ENCODE results near the gene SDR39U1. TPM values are rescaled to one million over a fixed set of nuclear protein-coding genes. Genes with fewer than 3 reads are reported as not detected.

Gene SDR39U1
- total and polyA plus RNA-seq, 4 donors = 18.5 to 96.8 (median 61.6) TPM

DNA sequence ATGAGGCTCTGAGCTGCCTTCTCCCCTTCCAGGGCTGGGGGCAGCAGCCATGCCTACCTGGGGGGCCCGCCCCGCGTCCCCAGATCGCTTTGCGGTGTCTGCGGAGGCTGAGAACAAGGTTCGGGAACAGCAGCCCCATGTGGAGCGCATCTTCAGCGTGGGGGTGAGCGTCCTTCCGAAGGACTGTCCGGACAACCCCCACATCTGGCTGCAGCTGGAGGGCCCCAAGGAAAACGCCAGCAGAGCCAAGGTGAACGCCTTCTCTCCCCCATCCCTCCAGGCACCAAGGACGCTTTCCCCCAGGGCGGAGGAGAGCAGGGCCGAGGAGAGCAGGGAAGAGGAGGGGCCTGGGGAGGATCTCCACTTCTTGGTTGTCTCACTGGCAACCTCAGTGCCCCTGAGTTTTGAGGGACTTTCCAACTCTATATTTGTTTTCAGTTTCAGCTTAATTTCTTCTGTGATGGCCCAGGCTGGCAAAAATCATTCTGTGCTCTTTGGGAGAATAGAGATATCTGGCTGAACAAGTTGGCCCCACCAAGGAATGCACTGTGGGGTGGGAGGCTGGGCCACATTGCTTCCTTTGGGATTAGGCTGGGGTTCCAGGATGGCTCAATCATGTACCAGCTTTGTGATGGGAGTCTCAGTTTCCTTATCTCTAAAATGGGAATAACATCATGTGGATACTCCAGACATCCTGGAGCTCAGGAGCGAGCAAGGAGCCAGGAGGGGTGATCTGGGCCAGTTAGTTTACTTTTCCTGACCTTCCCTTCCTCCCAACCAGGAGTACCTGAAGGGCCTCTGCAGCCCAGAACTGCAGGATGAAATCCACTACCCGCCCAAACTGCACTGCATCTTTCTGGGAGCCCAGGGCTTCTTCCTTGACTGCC is 11.7 kb downstream of the SDR39U1 start:
- H3K27ac ChIP-seq (ENCODE audit: low read depth, low read length) = peak overlapping the region; percentile 91
- H3K9me3 ChIP-seq (ENCODE audit: control insufficient read depth, insufficient read depth, low read length) = no peaks in the 10 kb centered on the region
- H3K4me3 ChIP-seq (ENCODE audit: low read depth, low read length) = peak overlapping the region; percentile 83
- DNase-seq (ENCODE audit: low read depth in 4 of 6, low spot score in 6 of 6) = no peak
- H3K36me3 ChIP-seq (ENCODE audit: control insufficient read depth, insufficient read depth, low read length) = peaks cover 25% of the 10 kb centered on the region
- WGBS (ENCODE audit: insufficient coverage) = 43% methylated on average over 12 of the region's 19 CpGs
- H3K4me1 ChIP-seq (ENCODE audit: control insufficient read depth, insufficient read depth, low read length) = peaks cover 39% of the 10 kb centered on the region
- H3K27me3 ChIP-seq (ENCODE audit: control insufficient read depth, insufficient read depth, low read length) = peaks cover 4% of the 10 kb centered on the region

DNA sequence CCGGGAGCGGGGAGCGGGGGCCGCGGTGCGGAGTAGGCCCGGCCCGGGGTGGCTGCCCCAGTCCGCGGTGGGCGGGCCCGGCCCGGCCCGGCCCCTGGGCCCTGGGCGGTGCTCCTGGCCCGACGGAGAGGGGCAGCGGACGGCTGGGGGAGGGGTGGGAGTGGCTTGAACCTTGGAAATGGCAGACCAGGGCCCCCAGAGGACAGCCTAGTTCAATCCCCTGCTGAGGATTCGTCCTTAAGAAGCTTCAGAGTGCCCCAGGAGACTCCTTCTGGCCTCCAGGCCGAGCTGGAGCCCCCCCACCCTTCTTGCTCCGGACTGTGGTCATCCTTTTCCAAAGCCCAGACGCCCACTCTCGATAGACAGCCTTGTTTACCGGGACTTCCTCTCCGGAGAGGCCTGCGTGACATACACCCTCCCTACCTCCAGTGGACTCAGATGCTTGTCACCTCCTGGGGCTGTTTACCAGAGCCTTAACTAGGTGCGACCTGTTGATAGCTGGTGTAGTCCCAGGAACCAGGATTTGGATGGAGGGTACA is 12.4 kb downstream of the SDR39U1 start:
- peaks cover 24% of the 10 kb centered on the region for H3K36me3 ChIP-seq (ENCODE audit: control insufficient read depth, insufficient read depth, low read length)
- peak in 3 of 6 donors; percentile 22 to 79 (median 40) for DNase-seq (ENCODE audit: low read depth in 4 of 6, low spot score in 6 of 6)
- H3K27me3 ChIP-seq (ENCODE audit: control insufficient read depth, insufficient read depth, low read length) = peaks cover 4% of the 10 kb centered on the region
- peak overlapping the region; percentile 83 for H3K4me3 ChIP-seq (ENCODE audit: low read depth, low read length)
- H3K27ac ChIP-seq (ENCODE audit: low read depth, low read length) = peak overlapping the region; percentile 91
- under 1% methylated on average over 25 of the region's 28 CpGs for WGBS (ENCODE audit: insufficient coverage)
- H3K9me3 ChIP-seq (ENCODE audit: control insufficient read depth, insufficient read depth, low read length) = no peaks in the 10 kb centered on the region
- H3K4me1 ChIP-seq (ENCODE audit: control insufficient read depth, insufficient read depth, low read length) = peaks cover 39% of the 10 kb centered on the region

DNA sequence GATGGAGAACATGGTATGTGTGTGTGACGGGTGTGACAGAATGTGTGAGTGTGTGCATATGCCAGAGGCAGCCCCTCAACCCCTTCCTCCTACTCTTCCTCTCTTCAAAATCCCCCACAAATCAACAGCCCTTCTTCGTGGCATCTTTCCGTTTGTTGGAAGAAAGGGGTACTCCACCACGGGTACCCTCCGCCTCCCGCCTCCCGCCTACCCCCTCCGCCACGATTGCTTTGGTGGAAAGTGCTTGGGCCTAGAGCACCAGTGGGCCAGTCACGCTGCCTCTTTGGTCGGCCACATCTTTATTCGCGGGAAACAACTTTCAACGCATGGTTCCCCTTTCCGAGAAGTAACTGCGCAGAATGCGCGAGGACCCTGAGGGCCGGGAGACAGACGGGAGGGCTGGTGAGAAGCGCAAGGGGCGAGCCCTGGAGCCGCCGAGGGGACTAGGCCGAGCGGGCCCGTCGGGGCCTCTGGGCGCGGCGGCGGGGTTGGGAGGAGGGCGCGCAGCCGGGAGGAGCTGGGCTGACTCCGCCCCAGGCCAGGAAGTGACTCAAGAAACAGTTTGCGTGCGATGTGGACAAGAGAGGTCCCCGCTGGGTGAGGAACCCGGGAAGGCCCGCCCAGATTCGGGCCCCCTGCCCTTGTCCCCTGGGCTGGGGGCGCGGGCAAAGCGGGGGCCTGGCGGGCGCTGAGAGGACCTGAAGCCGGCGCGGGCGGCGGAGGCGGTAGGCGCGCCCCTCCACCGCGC is 13.0 kb downstream of the SDR39U1 start, which contains the start of the genes CBLN3 and KHNYN:
CBLN3 (minus strand) TSS at position 274 of the 748 bp plus-strand sequence. CDS start 614 bp downstream, outside the sequence.
KHNYN (plus strand) TSS at position 560 of the 748 bp plus-strand sequence. CDS start 777 bp downstream, outside the sequence.
- peak; percentile 33 to 93 (median 62) for DNase-seq (ENCODE audit: low read depth in 4 of 6, low spot score in 6 of 6)

DNA sequence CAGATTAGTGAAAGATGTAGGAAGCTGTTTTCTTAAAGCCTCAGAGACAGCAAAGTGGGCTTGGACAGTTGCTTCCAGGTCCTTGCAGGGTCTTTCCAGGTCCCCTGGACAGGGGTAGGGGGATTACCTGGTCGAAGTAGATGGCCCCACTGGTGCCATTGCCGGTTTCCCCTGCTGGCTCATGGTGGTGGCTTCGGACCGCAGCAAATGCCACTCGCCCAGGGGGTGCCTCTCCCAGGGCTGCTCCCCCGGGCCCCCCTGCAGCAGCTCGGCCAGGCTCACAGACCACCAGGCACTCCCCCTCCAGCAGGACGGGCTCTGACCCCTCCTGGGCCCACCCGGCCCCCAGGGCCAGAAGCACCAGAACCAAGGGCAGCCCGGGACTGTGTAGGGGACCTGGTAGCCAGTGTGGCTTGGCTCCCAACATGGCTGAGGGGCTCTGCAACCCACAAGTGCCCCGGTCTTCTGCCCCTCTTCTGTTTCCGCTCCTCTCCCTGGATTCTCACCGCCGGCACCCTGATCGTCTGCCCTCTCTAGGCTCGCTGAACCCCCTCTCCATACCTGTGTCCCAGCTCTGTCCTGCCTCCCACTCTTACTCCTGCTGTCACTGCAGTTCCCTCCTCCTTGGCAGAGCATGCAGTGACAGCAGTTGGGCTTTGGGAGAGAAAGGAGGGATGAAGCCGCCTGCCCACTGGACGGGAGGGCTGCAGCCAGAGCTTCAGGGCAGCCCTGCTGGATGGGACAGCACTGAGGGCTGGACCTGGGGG is 13.8 kb downstream of the SDR39U1 start:
- Histone ChIP-seq H3K4me3 (ENCODE audit: low read depth, low read length) (peak overlapping the region; percentile 46), H3K4me1 (ENCODE audit: control insufficient read depth, insufficient read depth, low read length) (peaks cover 39% of the 10 kb centered on the region)

More for the DNA sequence above, 13.0 kb downstream of the SDR39U1 start, which contains the start of the genes CBLN3 and KHNYN:
- H3K4me3 ChIP-seq (ENCODE audit: low read depth, low read length) = peak within 1 kb of the TSS; percentile 83
- peaks cover 4% of the 10 kb centered on the region for H3K27me3 ChIP-seq (ENCODE audit: control insufficient read depth, insufficient read depth, low read length)
- peak within 1 kb of the TSS; percentile 91 for H3K27ac ChIP-seq (ENCODE audit: low read depth, low read length)
- peaks cover 39% of the 10 kb centered on the region for H3K4me1 ChIP-seq (ENCODE audit: control insufficient read depth, insufficient read depth, low read length)
- no peaks in the 10 kb centered on the region for H3K9me3 ChIP-seq (ENCODE audit: control insufficient read depth, insufficient read depth, low read length)
- peaks cover 22% of the 10 kb centered on the region for H3K36me3 ChIP-seq (ENCODE audit: control insufficient read depth, insufficient read depth, low read length)
- 4% methylated on average over 54 of the region's 57 CpGs for WGBS (ENCODE audit: insufficient coverage)

DNA sequence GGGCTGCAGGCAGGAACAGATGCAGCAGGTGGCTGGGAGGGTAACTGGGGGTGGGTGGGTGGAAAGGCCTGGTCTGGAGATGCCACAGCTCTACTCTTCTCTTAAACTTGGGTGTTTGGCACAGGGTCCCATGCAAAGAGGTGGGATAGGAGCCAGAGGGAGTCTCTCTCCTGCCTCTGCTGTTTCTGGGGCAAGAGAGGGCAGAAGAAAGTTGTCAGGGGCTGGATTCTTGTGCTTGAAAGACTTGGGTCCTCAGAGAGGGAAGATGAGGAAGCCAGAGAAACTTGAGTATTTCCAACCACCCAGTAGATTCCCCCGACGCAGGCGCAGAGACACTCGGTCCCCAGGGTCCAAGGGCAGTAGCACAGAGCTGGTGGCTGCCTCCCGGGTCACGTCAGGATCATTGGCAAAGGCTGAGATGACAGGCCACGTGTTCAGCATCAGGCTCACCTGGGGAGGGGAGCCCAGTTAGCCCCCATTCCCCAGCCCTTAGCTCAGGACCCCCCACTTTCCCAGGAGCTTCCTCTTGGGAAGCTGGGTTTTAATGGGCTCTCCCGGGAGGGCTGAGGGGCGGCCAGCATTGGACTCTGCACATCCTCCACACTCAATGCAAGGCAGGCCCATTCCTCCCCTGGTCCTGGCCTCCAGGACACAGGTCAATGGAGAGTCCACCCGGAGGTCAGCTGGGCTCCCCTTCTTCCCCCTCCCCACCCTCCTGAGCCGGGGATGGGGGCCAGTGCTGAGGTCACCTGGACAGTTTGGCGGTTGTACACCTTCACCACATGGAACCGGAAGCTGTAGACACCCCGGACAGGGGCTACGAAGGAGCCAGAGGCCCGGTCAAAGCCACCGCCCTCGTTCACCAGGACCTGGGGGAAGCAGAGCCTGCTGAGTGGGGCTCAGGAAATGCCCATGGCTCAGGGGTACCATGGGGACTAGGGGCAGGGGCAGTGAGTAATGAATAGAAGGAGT is 14.8 kb downstream of the SDR39U1 start:
- H3K9me3 ChIP-seq (ENCODE audit: control insufficient read depth, insufficient read depth, low read length) = no peaks in the 10 kb centered on the region
- H3K27ac ChIP-seq (ENCODE audit: low read depth, low read length) = no peak overlapping the region
- H3K4me1 ChIP-seq (ENCODE audit: control insufficient read depth, insufficient read depth, low read length) = peaks cover 39% of the 10 kb centered on the region
- peaks cover 4% of the 10 kb centered on the region for H3K27me3 ChIP-seq (ENCODE audit: control insufficient read depth, insufficient read depth, low read length)
- H3K4me3 ChIP-seq (ENCODE audit: low read depth, low read length) = no peak overlapping the region
- DNase-seq (ENCODE audit: low read depth in 4 of 6, low spot score in 6 of 6) = no peak
- H3K36me3 ChIP-seq (ENCODE audit: control insufficient read depth, insufficient read depth, low read length) = peaks cover 19% of the 10 kb centered on the region
- WGBS (ENCODE audit: insufficient coverage) = 90% methylated on average over 18 of the region's 18 CpGs

More for the DNA sequence above, 13.8 kb downstream of the SDR39U1 start:
- DNase-seq (ENCODE audit: low read depth in 4 of 6, low spot score in 6 of 6) = no peak
- Histone ChIP-seq H3K36me3 (ENCODE audit: control insufficient read depth, insufficient read depth, low read length) (peaks cover 19% of the 10 kb centered on the region), H3K27me3 (ENCODE audit: control insufficient read depth, insufficient read depth, low read length) (peaks cover 4% of the 10 kb centered on the region), H3K9me3 (ENCODE audit: control insufficient read depth, insufficient read depth, low read length) (no peaks in the 10 kb centered on the region), H3K27ac (ENCODE audit: low read depth, low read length) (peak overlapping the region; percentile 91)
- 88% methylated on average over 18 of the region's 18 CpGs for WGBS (ENCODE audit: insufficient coverage)

DNA sequence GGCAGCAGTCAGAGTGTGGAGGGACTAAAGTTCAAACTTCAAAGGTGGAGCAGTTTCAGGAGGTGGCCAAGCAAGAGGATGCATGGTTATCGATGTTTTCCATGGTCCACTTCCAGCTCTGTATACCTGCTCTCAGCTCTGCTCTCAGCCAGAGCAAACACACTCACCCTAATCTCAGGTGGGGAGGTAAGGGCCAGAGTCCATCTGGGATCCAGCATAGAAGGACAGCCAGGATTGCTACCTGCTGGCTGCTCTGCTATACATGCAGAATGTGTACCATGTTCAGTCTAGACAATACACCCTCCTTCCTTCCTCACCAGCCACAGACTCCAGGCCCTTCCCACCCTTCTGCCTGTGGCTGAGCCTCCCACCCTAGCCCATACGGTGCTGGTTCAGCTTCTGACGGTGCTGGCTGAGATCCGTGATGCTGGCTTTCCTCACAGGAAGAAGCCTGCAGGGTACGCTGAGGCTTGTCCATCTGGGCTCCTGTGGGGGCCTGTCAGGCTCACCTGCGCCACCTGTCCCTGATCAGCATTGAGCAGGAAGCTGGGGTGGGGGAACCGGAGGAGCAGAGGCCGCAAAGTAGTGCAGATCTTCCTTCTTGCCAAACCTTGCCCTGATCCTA is 15.6 kb downstream of the SDR39U1 start:
- H3K27ac ChIP-seq (ENCODE audit: low read depth, low read length) = no peak overlapping the region
- no peaks in the 10 kb centered on the region for H3K9me3 ChIP-seq (ENCODE audit: control insufficient read depth, insufficient read depth, low read length)

DNA sequence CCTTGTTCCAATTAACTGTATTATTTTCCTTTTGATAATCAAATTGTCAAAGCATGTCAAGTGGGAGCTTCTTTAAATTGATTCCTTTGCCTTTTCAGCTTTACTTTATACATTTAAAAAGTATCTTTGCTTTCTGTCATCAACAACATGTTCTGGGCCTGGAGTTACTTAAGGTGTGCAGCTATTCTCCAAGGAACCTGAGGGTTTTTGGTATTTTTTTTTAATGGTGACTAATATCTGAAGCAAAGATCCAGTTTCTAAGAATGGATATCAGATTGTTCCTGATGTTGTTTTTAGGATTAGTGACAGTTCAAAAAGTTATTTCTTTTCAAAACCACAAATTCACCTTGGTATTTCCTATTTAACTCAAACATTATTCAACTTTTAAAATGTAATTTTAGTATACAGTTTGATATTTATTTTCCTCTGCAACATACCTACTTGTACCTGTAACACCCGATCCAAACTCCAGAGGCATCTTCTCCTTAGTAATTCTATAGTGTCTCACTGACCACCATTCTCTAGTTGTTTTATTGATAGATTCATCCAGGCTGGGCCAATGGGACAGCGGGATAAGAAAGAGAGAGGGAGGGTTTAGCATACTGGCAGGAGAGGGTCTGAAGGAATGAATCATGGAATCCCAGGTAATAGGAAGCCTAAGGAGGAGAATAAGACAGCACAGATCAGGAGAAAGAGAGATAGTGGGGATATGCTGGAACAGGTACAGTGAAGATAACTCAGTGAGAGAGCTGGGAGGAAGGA is 16.2 kb downstream of the SDR39U1 start:
- no peak for DNase-seq (ENCODE audit: low read depth in 4 of 6, low spot score in 6 of 6)
- Histone ChIP-seq H3K27ac (ENCODE audit: low read depth, low read length) (no peak overlapping the region), H3K36me3 (ENCODE audit: control insufficient read depth, insufficient read depth, low read length) (peaks cover 5% of the 10 kb centered on the region), H3K4me1 (ENCODE audit: control insufficient read depth, insufficient read depth, low read length) (peaks cover 25% of the 10 kb centered on the region), H3K9me3 (ENCODE audit: control insufficient read depth, insufficient read depth, low read length) (no peaks in the 10 kb centered on the region), H3K4me3 (ENCODE audit: low read depth, low read length) (no peak overlapping the region), H3K27me3 (ENCODE audit: control insufficient read depth, insufficient read depth, low read length) (peaks cover 4% of the 10 kb centered on the region)
- WGBS (ENCODE audit: insufficient coverage) = 86% methylated on average over 1 of the region's 2 CpGs

More for the DNA sequence above, 15.6 kb downstream of the SDR39U1 start:
- no peak overlapping the region for H3K4me3 ChIP-seq (ENCODE audit: low read depth, low read length)
- peaks cover 32% of the 10 kb centered on the region for H3K4me1 ChIP-seq (ENCODE audit: control insufficient read depth, insufficient read depth, low read length)
- peaks cover 4% of the 10 kb centered on the region for H3K27me3 ChIP-seq (ENCODE audit: control insufficient read depth, insufficient read depth, low read length)
- DNase-seq (ENCODE audit: low read depth in 4 of 6, low spot score in 6 of 6) = no peak
- WGBS (ENCODE audit: insufficient coverage) = 77% methylated on average over 6 of the region's 8 CpGs
- peaks cover 12% of the 10 kb centered on the region for H3K36me3 ChIP-seq (ENCODE audit: control insufficient read depth, insufficient read depth, low read length)
